HG02970 (cell line): ENCODE results near the gene PIGS.

ENCODE experiments used
- ATAC-seq: cut with Tn5 transposase; IDR thresholded peaks from one replicate; pipeline ENCODE4 v1.9.1; 2021; ENCODE audit warnings: mild to moderate bottlenecking, moderate library complexity, moderate number of reproducible peaks; ENCODE audit not compliant: unreplicated experiment, low FRiP score

The PIGS gene

DNA sequence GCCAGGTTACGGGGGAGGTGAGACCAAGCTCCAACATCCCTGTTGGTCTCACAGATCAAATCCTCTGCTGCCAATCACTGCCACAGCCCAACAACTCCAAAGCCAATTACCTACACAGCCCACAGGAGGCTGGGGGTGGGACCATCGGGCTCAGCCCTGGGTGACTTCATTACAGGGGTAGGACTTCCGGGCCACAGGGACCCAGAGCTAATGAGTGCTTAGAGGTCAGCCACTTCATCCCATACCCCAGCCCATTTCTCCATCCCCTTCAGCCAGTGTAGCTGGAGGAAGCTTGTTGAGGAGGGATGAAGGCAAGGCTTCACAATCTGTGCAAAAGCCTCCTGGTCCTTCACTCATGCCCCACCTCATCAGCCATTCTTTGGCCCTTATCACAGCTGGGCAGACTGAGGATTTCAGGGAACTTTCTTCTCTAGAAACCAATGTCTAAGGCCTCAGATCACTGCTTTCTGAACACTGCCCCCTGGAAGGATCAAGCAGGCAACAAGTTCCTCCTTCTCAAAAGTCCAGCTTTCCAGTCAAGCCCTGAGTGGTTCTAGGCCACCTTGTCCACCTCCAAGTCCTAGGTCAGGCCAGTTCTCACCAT lies 59.4 kb downstream of the PIGS start:
- no peak for ATAC-seq

- no peak for ATAC-seq
Observed at GRCh38 chr17:28509789-28510188, 61.5 kb downstream of the PIGS start.

- no peak for ATAC-seq
Observed at GRCh38 chr17:28508211-28508724, 63.1 kb downstream of the PIGS start.

DNA sequence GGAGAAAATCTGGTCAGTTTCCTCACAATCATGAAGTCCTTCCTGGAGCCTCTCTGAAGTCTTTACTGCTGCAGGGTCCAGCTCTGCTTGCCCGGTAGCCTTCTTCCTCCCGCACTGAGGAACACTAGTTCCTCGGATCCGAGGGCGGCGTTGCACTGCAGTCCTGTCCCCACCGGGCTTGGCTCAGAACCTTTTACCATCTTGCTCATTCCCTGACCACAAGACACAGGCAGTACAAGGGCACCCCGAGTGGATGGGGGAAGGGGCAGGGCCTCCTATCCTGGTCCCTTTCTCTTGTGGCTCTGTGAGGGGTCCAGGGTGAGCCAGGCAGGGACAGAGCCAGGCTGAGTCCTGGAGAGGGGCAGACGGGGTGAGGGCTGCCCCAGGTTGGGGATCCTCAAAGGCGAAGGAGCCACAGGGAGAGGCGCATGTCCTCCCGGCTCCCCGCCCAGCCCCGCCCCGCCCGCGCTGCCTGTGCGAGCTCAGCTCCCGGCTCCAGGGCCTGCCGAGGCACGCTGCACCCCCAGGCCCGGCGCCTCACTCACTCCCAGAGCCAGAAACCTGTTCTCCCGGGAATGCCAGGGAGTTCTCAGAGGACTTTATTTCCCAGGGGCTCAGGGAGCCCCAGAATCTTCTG lies 63.6 kb downstream of the PIGS start:
- no peak for ATAC-seq

- no peak for ATAC-seq
Observed at GRCh38 chr17:28506763-28507487, 64.4 kb downstream of the PIGS start.

GRCh38 chr17:28505986-28506665 lies 65.2 kb downstream of the PIGS start, which contains the start of gene FOXN1:
FOXN1 (plus strand) TSS chr17:28506348; CDS start chr17:28523970, 17,622 bp downstream.
- no peak for ATAC-seq

GRCh38 chr17:28503420-28503819 lies 67.9 kb downstream of the PIGS start:
- no peak for ATAC-seq
